ENCODE data around the gene CCDC201. TPM values are rescaled to one million over a fixed set of nuclear protein-coding genes. Genes with fewer than 3 reads are reported as not detected.

The CCDC201 gene
- total RNA-seq, 1 donor from 2014 or later, result not detected

GRCh38 chr7:45878457-45879144, 5.7 kb upstream of the CCDC201 start:
- Mint-ChIP-seq H3K27me3 (peaks cover 6% of the 10 kb centered on the region), H3K36me3 (no peaks in the 10 kb centered on the region), H3K9me3 (peaks cover 5% of the 10 kb centered on the region), H3K27ac (no peak overlapping the region), H3K4me3 (no peak overlapping the region), H3K4me1 (ENCODE audit: unreplicated experiment) (no peaks in the 10 kb centered on the region)
- no peak for TF ChIP-seq CTCF (conservative IDR thresholded peaks at IDR 0.05)
- DNase-seq (ENCODE audit: extremely low spot score, unreplicated experiment), result no peak

DNA sequence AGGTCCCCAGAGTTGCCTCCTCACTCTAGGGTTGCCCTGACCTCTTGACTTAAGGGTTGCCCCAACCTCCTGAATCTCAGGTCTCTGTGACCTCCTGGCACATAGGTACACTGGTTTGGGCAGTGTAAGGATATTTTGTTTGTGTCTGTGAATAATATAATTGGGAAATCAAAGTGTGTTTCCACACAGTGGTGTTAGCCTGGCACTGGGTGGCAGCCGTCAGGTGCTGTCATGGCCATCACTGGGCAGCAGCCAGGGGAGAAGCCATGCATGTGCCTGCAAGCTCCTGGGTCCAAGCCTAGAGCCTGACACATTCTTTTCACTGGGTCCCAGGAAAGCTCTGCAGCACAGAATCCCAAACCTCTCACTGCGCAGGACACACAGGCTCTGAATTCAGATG, 3.6 kb upstream of the CCDC201 start:
- Mint-ChIP-seq H3K27ac (no peak overlapping the region), H3K9me3 (peaks cover 5% of the 10 kb centered on the region), H3K4me3 (no peak overlapping the region), H3K4me1 (ENCODE audit: unreplicated experiment) (no peaks in the 10 kb centered on the region), H3K36me3 (no peaks in the 10 kb centered on the region), H3K27me3 (no peaks in the 10 kb centered on the region)
- no peak for DNase-seq (ENCODE audit: extremely low spot score, unreplicated experiment)
- TF ChIP-seq CTCF (conservative IDR thresholded peaks at IDR 0.05), result no peak

DNA sequence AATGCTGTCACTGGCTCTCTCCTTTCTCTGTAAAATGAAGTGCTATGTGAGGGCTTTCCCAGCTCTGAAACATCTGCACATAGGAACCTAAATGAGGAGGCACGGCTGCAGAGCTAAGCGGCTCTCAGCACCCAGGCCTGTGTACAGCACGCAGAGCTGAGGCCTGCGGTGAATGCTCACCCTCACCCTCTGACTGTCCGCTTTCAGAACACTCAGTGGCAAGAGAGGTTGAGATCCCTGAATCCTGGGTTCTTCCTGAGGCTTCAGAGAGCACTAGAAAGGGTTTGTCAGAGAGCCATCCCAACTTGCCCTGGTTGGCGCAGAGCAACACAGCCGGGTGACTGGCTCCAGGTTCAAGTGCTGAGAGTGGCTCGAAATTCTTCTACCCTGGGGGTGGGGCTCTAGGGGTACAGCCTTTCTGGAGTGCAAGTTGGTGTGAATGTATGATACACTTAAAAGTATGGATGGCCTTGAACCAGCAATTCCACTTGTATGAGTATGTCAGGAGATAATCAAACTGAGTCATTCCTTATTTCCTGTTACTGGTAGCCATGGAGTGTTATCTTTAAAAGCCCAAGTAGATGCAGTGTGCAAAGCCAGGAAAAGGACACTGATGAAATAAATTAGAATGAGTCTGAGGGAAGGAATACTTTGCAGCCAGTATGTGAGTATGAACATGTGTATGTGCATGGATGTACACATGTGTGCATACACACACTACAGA, 1.7 kb upstream of the CCDC201 start:
- TF ChIP-seq CTCF (conservative IDR thresholded peaks at IDR 0.05), result no peak
- no peaks in the 10 kb centered on the region for H3K4me1 Mint-ChIP-seq (ENCODE audit: unreplicated experiment)
- H3K27ac Mint-ChIP-seq, result no peak overlapping the region
- DNase-seq (ENCODE audit: extremely low spot score, unreplicated experiment), result no peak
- no peak overlapping the region for H3K4me3 Mint-ChIP-seq
- no peaks in the 10 kb centered on the region for H3K36me3 Mint-ChIP-seq
- H3K27me3 Mint-ChIP-seq, result no peaks in the 10 kb centered on the region
- peaks cover 5% of the 10 kb centered on the region for H3K9me3 Mint-ChIP-seq

DNA sequence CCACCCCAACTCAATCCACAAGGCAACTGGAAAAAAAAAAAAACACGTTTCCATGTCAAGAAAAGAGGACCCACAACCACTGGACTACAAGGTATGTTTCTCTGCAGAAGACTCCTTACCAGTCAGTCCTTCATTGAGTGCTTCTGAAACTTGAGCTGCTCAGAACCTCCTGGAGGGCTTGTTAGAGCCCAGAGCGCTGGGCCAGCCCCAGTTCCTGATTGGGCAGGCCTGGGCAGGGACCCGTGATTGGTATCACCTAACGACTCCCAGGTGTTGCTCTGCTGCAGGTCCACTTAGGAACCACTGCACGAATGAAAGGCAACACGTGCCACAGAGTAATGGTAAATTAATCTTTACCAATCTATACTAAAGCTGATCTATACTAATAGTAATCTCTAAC, 473 bp upstream of the CCDC201 start:
- Mint-ChIP-seq H3K9me3 (no peaks in the 10 kb centered on the region), H3K27ac (no peak overlapping the region), H3K27me3 (no peaks in the 10 kb centered on the region), H3K4me1 (ENCODE audit: unreplicated experiment) (no peaks in the 10 kb centered on the region), H3K36me3 (no peaks in the 10 kb centered on the region), H3K4me3 (no peak overlapping the region)
- no peak for TF ChIP-seq CTCF (conservative IDR thresholded peaks at IDR 0.05)
- DNase-seq (ENCODE audit: extremely low spot score, unreplicated experiment), result no peak

- no peaks in the 10 kb centered on the region for H3K27me3 Mint-ChIP-seq
- H3K9me3 Mint-ChIP-seq, result peaks cover 5% of the 10 kb centered on the region
- no peak for DNase-seq (ENCODE audit: extremely low spot score, unreplicated experiment)
- no peaks in the 10 kb centered on the region for H3K36me3 Mint-ChIP-seq
- no peak overlapping the region for H3K27ac Mint-ChIP-seq
- TF ChIP-seq CTCF (conservative IDR thresholded peaks at IDR 0.05), result peak; percentile 67
- no peak overlapping the region for H3K4me3 Mint-ChIP-seq
- H3K4me1 Mint-ChIP-seq (ENCODE audit: unreplicated experiment), result no peaks in the 10 kb centered on the region
Observed at GRCh38 chr7:45872116-45873034, 507 bp downstream of the CCDC201 start.

Data from type B pancreatic cell (in vitro differentiated cells).